ENCODE measurements around the gene KRT39.

Gene KRT39

GRCh38 chr17:40966848-40967247 is at the start of gene KRT39:
KRT39 (minus strand) TSS chr17:40966948; CDS start chr17:40966856, 92 bp downstream.
- ChIA-PET CTCF (interaction anchor here (1.0 to 2.3 kb wide), 3 partner anchors 10 to 16 kb away, joined by 3 to 7 read pairs (median 6); no protein-coding TSS in a partner anchor), POLR2A (no interaction called here)
- no peak for DNase-seq (ENCODE audit: low read depth, low spot score)
- no peak within 1 kb of the TSS for H3K4me3 ChIP-seq (ENCODE audit: low read depth, low read length)
- TF ChIP-seq CTCF (IDR thresholded peaks at IDR 0.05; ENCODE audit: insufficient read depth, low read length, missing control alignments) = no peak

GRCh38 chr17:41015454-41015853 is 48.7 kb upstream of the KRT39 start:
- no peak for DNase-seq (ENCODE audit: low read depth, low spot score)
- POLR2A ChIA-PET = no interaction called here
- CTCF ChIA-PET = interaction anchor here (0.8 to 1.9 kb wide), 2 partner anchors 10 to 159 kb away, joined by 3 to 6 read pairs; no protein-coding TSS in a partner anchor
- TF ChIP-seq CTCF (IDR thresholded peaks at IDR 0.05; ENCODE audit: insufficient read depth, low read length, missing control alignments) = no peak
- no peak overlapping the region for H3K4me3 ChIP-seq (ENCODE audit: low read depth, low read length)

- no peak overlapping the region for H3K4me3 ChIP-seq (ENCODE audit: low read depth, low read length)
- no peak for DNase-seq (ENCODE audit: low read depth, low spot score)
- ChIA-PET CTCF (interaction anchor here (0.9 to 1.2 kb wide), 2 partner anchors 9 to 10 kb away, joined by 3 to 5 read pairs; no protein-coding TSS in a partner anchor), POLR2A (no interaction called here)
- TF ChIP-seq CTCF (IDR thresholded peaks at IDR 0.05; ENCODE audit: insufficient read depth, low read length, missing control alignments) = no peak
These were observed 46.9 kb upstream of the KRT39 start for GRCh38 chr17:41013606-41014005.

- TF ChIP-seq CTCF (IDR thresholded peaks at IDR 0.05; ENCODE audit: insufficient read depth, low read length, missing control alignments) = no peak
- DNase-seq (ENCODE audit: low read depth, low spot score) = no peak
- POLR2A ChIA-PET = no interaction called here
- CTCF ChIA-PET = interaction anchor here (1.2 kb wide), 1 partner anchor 9 kb away, joined by 5 read pairs; no protein-coding TSS in a partner anchor
- no peak overlapping the region for H3K4me3 ChIP-seq (ENCODE audit: low read depth, low read length)
These were observed 46.4 kb upstream of the KRT39 start for GRCh38 chr17:41013181-41013580.

GRCh38 chr17:41012326-41013120 is 45.8 kb upstream of the KRT39 start:
- TF ChIP-seq CTCF (IDR thresholded peaks at IDR 0.05; ENCODE audit: insufficient read depth, low read length, missing control alignments) = no peak
- ChIA-PET POLR2A (no interaction called here), CTCF (interaction anchor here (1.2 kb wide), 1 partner anchor 8 kb away, joined by 5 read pairs; no protein-coding TSS in a partner anchor)
- no peak overlapping the region for H3K4me3 ChIP-seq (ENCODE audit: low read depth, low read length)
- no peak for DNase-seq (ENCODE audit: low read depth, low spot score)

- ChIA-PET POLR2A (no interaction called here), CTCF (no interaction called here)
- no peak overlapping the region for H3K4me3 ChIP-seq (ENCODE audit: low read depth, low read length)
- TF ChIP-seq CTCF (IDR thresholded peaks at IDR 0.05; ENCODE audit: insufficient read depth, low read length, missing control alignments) = no peak
- DNase-seq (ENCODE audit: low read depth, low spot score) = no peak
These were observed 43.7 kb upstream of the KRT39 start for GRCh38 chr17:41010441-41010840.
